KBM-7 (cell line): ENCODE results near the gene NSUN3.
A peak's percentile ranks its signal among the peaks of the same experiment; 100 is the strongest.

ENCODE experiments used
- DNase-seq: peaks from one replicate; pipeline ENCODE4 v3.0.0-alpha.2; 2015
- in situ Hi-C: fragments of 300-500 bp; cut with MboI; formaldehyde crosslinking; loops from 2 replicates; pipeline ENCODE4 v1.14.3; 2020; ENCODE audit warnings: low sequenced_read_pairs, low pct_unique_long_range_greater_than_20kb, mixed read lengths

NSUN3 gene

DNA sequence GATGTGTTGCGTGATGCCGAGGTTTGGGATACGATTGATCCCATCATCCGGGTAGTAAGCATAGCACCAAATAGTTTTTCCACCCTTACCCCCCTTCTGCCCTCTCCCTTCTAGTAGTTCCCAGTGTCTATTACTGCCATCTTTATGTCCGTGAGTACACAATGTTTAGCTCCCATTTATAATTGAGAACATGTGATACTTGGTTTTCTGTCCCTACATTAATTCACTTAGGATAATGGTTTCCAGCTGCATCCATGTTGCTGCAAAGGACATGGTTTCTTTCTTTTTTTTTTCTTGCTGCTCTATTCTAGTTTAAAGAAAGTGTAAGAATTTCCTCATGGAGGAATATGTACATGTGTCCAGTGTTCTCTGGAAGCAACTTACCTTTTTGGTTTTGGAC, 51.8 kb downstream of the NSUN3 start:
- no peak for DNase-seq
- in situ Hi-C loops = no loop called here

DNA sequence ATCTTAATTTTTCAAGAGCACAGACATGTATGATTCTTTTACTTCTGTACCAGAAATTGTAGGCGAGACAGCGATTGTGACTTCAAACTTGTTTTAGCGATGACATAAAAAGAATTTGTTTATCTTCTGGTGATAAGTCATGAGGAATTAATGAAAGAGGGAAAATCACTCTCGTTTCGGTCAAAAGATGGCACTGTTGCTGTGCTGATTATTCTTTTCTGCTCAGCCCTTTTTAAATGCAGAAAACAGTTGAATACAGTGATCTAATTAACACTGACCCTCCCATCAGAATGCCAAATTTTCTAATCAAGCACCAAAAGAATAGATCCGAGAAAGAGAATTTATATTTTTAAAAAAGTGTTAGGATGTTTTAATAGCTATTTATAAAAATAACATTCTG, 52.6 kb downstream of the NSUN3 start:
- in situ Hi-C loops = no loop called here
- DNase-seq = peak; percentile 35

DNA sequence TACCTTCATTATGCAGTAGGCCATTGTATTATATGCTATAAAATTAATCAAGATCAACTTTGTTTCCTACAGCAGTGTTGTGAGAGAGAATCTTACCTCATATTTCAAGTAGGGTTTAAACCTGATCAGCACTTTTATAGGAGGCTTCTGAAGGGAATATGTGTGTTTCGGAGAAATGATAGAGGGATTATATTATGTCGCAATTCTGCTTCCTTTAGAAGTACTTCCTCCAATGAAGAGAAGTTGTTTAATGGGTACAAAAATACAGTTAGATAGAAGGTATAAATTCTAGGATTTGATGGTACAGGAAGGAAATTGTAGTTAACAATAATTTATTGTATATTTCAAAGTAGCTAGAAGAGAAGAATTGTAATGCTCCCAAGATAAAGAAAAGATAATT, 54.9 kb downstream of the NSUN3 start:
- in situ Hi-C loops = no loop called here
- DNase-seq = peak; percentile 16

DNA sequence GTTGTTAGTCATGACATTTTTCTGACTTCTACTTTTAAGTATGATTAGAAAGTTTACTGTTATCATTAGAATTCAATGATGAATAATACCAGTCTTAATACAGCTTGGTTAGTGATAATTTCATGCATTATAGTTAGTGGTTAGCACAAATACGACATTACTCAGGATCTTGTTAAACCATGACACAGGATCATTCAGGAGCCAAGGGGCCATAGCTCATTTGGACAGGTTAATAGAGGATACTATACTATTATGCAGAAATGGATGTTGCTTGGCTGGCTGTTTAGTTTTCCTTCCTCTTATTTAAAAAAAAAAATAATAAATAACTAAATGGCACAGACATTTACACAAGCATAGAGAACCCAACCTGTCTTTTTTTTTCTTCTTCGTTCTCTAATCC, 55.5 kb downstream of the NSUN3 start:
- DNase-seq = no peak
- in situ Hi-C loops = no loop called here

DNA sequence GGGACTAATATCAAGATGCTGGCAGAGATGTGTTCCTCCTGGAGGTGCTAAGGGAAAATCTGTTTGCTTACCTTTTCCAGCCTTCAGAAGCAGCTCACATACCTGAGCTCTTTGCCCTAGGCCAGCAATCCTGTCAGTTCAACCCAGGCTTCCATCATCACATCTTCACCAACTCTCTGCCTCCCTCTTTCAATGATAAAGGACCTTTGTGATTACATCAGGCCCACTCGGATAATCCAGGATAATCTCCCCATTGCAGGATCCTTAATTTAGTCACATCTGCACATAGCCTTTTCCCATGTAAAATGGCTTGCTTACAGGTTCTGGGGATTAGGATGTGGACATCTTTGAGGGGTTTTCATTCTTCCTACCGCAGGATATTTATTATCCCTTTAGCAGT, 58.3 kb downstream of the NSUN3 start:
- no peak for DNase-seq
- in situ Hi-C loops = no loop called here

DNA sequence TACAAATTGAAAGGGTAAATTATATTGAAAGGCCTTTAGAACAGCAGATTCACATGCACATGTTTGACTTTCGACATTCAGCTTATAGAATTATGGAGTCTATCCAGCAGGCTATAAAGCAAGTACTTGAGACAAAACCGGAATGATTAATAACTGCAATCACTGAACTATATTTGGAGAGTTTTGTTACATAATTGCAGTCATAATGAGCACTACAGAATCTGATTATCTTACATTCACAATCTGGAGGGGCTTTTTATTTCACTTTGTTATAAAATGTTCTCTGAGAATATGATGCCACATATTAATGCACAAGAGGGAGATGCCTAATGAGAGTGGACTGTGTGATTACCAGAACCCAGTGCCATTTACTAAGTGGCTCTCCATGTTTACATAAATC, 64.3 kb downstream of the NSUN3 start:
- DNase-seq = no peak
- in situ Hi-C loops = no loop called here

DNA sequence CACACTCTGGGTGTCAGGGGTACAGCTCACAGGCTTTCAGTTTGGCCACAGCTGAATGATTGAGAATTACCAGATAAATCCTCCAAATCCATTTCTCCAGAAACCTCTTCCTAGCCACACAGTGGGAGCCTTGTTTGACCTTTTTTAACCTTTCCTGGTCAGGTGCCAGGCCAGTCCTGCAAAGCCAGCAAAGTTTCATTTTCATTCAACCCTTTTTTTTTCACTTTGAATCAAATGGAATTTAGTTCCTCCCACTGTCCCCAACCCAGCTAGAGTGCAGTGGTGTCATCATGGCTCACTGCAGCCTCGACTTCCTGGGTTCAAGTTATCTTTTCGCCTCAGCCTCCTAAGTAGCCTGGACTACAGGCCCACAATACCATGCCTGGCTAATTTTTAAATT, 67.8 kb downstream of the NSUN3 start:
- in situ Hi-C loops = no loop called here
- DNase-seq = no peak

DNA sequence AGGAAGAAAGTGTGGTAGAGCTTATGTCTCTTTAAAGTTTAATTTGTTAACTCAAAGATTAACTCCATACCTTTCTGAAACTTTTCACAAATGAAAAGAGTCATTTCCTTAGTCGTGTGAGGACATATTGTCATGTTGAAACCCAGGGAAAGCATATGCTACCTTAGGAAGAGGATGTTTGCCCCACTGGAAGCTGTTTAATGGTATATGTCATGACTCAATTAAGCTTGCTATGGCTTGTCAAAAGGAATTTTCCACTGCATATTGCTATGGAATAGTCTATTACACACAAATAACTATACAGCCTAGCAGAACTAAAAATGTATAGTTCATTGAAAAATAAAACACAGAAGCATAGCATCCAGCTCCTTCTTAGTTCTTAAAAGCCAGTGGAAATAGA, 69.9 kb downstream of the NSUN3 start:
- DNase-seq = no peak
- in situ Hi-C loops = no loop called here

DNA sequence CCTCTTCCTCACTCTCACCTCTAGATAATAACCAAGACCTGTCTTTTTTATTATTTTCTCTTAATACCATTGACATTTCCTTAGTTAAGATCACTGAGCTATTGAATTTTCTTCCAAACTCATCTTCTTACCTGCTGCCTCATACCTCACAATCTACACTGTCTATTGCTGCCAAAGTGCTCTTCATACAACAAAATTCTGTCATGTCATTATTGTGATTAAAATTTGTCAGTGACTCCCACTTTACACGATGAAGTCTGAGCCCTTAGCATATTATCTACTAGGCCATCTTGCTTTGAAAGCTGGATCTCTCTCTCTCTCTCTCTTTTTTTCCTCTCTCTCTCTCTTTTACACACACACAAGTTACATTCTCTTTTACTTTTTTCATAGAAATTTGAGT, 73.3 kb downstream of the NSUN3 start:
- no peak for DNase-seq
- in situ Hi-C loops = no loop called here

DNA sequence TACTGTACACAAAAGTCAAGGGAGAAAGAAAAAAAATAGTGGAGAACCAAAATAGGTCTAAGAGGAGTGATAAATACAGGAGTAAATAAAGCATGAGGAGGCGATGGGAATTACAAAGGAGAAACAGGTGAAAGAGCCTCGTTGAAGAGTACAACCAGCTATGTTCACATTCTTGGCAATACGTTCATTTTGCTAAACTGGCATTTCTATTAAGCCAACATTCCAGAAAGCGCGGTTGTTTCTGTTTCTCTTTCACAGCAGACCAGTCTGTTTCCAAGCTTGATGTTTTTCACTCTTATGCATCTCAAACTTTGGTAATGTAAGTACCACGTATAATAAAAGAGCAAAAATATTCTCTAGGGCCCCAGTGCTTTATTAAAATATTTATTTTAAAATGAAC, 74.5 kb downstream of the NSUN3 start:
- no peak for DNase-seq
- in situ Hi-C loops = no loop called here

DNA sequence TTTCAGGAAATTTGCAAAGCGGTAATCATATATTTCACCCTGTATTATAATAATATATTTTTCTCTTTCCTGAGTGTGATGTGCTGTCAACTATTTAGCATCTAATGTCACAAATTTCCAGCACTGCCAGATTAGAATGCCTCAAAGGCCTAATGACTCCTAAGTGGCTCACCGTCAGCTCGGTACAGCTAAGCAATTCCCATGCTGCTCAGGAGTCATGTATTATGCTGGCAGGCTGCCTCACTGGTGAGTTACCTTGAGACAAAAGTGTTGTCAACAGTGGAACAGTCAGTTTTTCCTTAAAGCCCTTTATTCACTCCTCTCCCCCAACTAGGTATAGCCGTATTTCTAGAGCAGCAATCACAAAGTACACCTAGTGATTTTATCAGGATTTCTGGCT, 83.6 kb downstream of the NSUN3 start:
- in situ Hi-C loops = no loop called here
- DNase-seq = no peak

DNA sequence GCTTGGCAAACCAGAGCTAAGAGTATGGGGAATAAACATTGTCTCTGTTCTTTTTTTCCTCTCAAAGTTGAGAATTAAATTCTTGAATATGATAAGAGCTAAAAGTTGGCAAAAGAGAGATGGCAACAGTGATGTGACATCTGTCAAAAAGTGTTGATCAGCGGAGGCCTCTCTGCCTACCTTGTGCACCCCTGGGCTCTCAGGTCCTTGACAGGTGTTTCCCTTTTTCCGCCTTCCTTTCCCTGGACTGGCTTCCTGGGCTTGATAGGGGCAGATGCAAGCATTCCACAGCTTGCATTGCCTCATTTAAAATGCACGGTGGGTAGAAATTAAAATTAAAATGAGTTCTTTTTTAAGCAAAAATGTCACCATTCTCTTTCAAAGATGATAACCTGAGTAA, 84.2 kb downstream of the NSUN3 start:
- no peak for DNase-seq
- in situ Hi-C loops = no loop called here

DNA sequence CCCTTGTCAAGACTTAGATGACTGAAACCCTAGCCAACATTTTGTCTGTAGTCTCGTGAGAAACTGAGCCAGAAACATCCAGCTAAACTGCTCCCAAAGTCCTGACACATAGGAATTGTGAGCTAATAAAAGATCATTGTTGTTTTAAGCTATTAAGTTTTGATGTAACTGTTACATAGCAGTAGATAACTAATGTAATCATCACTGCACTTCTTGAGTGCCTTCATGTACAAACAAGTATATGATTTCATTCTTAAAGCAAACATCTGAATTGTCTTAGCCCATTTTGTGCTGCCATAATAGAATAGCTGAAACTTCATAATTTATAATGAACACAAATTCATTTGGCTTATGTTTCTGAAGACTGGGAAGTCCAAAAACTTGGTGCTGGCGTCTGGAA, 87.3 kb downstream of the NSUN3 start:
- in situ Hi-C loops = no loop called here
- DNase-seq = no peak

DNA sequence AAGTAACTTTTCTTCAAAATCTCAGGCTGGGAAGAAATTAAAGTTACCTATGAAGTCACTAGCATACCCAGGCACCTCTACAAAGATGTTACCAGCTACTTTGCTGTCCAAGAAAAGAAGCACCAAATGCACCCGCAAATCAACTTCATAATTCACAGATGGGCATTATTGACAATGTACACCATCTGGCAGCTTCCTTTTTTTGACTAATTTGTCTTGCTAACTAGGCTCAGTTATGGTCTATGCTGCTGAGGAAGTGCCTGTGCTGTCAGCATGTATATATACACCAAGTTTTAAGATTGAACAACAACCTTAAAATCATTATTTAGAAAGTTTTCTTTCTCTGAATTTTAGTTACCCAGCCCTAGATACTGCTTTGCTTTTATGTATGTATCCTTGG, 93.8 kb downstream of the NSUN3 start:
- in situ Hi-C loops = no loop called here
- peak; percentile 5 for DNase-seq

DNA sequence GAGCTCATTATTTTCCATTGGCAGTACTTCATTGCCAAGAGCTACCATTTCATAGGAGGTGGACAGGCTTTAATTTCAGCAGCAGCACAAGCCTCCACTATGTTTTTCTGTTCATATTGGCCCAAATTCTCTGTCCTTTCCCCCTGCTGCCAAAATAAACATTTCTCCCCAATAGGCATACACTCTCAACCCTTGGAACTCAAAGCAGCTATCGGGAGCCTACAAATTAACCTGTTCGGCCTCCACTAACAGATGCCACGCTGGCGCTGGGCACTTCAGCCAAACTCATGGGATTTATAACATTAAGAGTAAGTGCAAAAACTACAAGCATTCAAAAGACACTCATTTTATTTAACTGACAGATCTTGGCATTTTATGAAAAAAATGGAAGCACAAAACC, 95.7 kb downstream of the NSUN3 start:
- DNase-seq = no peak
- in situ Hi-C loops = no loop called here

DNA sequence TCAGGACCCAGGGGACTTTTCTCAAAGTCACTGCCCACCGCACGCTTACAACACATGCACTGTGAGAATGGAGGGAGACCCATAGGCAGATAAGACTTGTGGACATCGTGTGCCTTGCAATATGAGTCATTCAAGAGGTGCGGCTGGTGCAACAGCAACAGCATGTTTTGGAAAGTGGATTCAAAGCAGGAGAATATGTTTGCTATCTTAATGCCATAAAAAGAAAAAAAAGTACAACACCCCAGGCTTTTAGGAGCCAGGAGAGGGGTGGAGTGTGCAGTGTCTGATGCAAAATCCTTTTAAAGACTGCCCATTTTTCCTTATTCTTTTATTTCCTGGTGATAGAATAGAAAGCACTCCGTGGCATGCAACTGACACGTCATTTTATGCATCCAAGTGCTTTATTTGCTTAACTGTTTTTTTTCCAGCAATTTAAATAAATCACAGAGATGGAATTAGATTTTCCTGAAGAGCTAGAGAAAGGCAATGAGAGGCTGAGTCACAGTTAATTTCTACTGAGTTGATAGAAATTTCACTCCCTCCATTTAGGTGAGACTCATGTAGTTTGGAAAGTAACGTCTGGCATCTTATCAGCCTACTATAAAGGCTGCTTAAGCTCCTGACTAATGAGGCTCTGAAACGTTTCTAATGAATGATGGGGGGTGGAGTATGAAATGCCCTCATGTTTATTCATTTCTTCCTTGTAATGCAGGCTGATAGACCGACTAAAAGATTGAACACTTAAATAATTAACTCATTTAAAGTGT, 96.4 kb downstream of the NSUN3 start:
- DNase-seq = no peak
- in situ Hi-C loops = no loop called here

DNA sequence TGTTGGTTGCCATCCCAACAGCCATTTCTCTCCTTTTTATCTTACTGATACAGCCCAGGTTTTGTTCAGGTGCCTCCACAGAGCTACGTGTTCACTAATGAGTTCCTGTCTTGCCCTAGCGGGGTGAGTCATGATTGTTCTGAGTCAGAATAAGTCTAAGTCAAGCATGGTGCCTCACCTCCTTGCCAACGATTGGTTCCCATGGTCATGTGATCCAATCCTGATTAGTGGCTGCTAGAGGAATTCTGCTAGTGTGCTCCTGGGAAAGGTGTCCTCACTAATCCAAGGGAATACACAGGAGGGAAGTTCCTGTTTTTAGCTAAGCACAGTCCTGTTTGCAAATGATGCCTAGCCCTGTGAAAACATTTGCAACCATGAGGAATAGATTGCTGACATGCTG, 99.8 kb downstream of the NSUN3 start:
- no peak for DNase-seq
- in situ Hi-C loops = no loop called here

DNA sequence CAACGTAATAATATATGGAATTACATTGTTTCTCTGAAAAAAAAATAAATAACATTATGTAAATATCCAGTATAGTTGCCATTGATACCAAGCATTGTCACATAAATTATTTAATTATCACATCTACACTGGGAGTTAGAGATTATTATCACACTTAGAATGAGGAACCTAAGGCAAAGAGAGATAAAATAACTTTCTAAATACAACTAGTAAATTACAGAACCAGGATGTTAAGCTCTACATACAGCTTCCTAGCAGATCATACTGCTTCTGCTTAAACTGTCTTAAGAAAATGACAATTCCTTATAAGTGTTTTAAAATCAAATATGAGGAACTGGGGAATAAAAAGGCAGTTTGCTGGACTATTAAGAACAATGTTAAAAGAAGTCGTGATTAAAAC, 104.5 kb downstream of the NSUN3 start:
- DNase-seq = no peak
- in situ Hi-C loops = no loop called here

DNA sequence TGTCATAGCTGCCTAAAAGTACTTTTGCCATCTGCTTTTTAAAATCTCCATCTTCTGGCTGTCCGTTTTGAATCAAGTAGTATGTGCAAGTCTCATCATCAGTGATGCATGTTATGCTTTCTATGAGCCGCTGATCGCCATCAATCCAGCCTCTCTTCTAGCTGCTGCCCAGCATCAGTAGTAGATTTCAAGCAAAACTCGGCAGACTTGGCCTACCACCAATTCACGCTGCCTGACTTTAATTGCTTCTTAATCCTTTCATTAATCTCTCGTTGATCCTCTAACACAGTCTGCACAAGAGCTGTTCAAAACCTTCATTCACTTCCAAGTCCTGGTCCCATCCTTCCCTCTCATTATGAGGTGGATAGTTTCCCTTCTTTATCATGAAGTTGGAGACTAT, 104.9 kb downstream of the NSUN3 start:
- in situ Hi-C loops = no loop called here

DNA sequence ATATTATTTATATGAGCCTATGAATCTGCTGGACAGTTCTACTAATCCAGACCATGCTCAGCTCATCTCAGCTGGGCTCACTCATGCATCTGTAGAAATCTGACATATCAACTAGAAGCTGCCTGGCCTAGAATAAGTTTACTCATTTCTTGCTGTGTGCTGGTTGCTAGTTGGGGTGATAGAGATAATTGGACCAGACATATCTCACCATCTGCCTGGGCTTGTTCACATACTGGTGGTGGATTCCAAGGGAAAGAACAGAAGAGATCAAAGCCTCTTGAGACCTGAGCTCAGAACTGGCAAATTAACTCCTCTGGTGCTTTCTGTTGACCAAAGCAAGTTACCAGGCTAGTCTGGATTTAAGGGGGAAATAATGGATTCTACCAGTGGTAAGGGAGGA, 109.1 kb downstream of the NSUN3 start:
- DNase-seq = no peak
- in situ Hi-C loops = no loop called here

More for the DNA sequence above, 104.9 kb downstream of the NSUN3 start:
- no peak for DNase-seq

DNA sequence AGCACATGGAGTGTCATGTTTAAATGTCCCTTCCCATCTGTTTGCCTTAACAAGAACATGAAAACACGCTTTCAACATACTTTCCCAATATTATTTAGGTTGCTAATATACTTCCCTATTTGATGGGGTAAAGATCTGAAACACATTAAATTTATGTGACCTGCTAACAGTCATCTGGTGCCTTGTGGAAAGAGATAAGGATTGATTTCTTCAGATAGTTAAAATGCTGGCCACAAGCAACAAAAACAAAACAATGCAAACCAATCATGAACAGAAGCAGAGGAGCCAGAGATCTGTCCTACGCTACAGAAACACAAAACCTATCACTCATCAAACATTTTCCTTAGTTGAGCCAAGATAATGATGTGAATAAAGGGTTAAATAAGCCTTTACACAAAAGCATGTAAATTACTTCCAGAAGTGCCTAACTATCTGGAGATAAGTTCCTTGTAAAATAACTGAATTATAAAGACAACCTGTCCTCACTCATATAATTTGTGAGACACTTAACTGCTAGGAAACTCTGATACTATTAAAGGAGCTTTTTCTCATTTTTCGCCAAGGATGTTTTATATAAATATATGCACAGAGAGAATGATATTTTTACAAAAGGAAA, 109.9 kb downstream of the NSUN3 start:
- in situ Hi-C loops = no loop called here
- DNase-seq = no peak
